Upper lobe of left lung (tissue), 4 donors: Measurements from ENCODE around the gene KIAA0825.
"Not testable (repeated sequence)": the region's sequence is repeated elsewhere in the genome, so short reads cannot be mapped to it uniquely, and the experiment has no call there.

Source experiments
- EP300 ChIP-seq, 4 donors: sonication (generic); formaldehyde crosslinking; IDR thresholded peaks; one replicate each; pipeline ENCODE4 v1.5.1; 2017; ENCODE audit warnings: antibody characterized with exemption in 4 of 4, control low read depth in 2 of 4
- POLR2A ChIP-seq, 4 donors: fragments of 450-650 bp; IDR thresholded peaks; one replicate each; pipeline ENCODE4 v1.5.1; 2016 to 2017; ENCODE audit warnings: antibody characterized with exemption in 4 of 4, mild to moderate bottlenecking in 2 of 4
- POLR2AphosphoS5 ChIP-seq, 2 donors: sonication (generic); formaldehyde crosslinking; IDR thresholded peaks; one replicate each; pipeline ENCODE4 v1.5.1; 2017; ENCODE audit warnings: antibody characterized with exemption in 2 of 2
- TF ChIP-seq, protein P1 (sequence below), 6 experiments: fragments of 450-650 bp in 4 of 6; fragments of 200-600 bp in 2 of 6; sonication (generic) in 2 of 6; IDR thresholded peaks; one replicate each; pipeline ENCODE4 v1.5.1; 2016 to 2019; ENCODE audit warnings: antibody characterized with exemption in 6 of 6

DNA sequence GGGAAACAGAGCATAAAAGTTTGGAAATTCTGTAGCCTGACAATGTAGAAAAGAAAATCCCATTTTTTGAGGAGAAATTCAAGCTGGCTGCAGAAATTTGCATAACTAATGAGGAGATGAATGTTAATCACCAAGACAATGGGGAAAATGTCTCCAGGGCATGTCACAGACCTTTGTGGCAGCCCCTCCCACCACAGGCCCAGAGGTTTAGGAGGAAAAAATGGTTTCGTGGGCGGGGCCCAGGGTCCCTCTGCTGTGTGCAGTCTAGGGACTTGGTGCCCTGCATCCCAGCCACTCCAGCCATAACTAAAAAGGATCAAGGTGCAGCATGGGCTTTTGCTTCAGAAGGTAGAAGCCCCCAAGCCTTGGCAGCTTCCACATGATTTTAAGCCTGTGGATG, 502.1 kb downstream of the KIAA0825 start:
- TF ChIP-seq, protein P1, sequence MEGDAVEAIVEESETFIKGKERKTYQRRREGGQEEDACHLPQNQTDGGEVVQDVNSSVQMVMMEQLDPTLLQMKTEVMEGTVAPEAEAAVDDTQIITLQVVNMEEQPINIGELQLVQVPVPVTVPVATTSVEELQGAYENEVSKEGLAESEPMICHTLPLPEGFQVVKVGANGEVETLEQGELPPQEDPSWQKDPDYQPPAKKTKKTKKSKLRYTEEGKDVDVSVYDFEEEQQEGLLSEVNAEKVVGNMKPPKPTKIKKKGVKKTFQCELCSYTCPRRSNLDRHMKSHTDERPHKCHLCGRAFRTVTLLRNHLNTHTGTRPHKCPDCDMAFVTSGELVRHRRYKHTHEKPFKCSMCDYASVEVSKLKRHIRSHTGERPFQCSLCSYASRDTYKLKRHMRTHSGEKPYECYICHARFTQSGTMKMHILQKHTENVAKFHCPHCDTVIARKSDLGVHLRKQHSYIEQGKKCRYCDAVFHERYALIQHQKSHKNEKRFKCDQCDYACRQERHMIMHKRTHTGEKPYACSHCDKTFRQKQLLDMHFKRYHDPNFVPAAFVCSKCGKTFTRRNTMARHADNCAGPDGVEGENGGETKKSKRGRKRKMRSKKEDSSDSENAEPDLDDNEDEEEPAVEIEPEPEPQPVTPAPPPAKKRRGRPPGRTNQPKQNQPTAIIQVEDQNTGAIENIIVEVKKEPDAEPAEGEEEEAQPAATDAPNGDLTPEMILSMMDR (IDR thresholded peaks at IDR 0.05) = not testable (repeated sequence)
- not testable (repeated sequence) for TF ChIP-seq POLR2AphosphoS5, EP300, POLR2A (IDR thresholded peaks at IDR 0.05)
